Activated naive CD8-positive, alpha-beta T cell treated with anti-CD3 and anti-CD28 coated beads for 36 hours (primary cell): ENCODE measurements around the gene GYS1. TPM values are rescaled to one million over a fixed set of nuclear protein-coding genes. Genes with fewer than 3 reads are reported as not detected.
A peak's percentile ranks its signal among the peaks of the same experiment; 100 is the strongest.
"Not testable (repeated sequence)": the region's sequence is repeated elsewhere in the genome, so short reads cannot be mapped to it uniquely, and the experiment has no call there.

ENCODE experiments used
- DNase-seq: peaks from one replicate; pipeline ENCODE4 v3.0.0; 2021
- H3K27ac Mint-ChIP-seq: one replicate; pipeline ENCODE4 v1.8.0; 2022; ENCODE audit warnings: mild to moderate bottlenecking, moderate library complexity, mixed read lengths
- H3K27me3 Mint-ChIP-seq: one replicate; pipeline ENCODE4 v1.8.0; 2022; ENCODE audit warnings: mild to moderate bottlenecking, mixed read lengths
- H3K36me3 Mint-ChIP-seq: one replicate; pipeline ENCODE4 v1.8.0; 2021; ENCODE audit warnings: mild to moderate bottlenecking, mixed read lengths
- H3K4me1 Mint-ChIP-seq: one replicate; pipeline ENCODE4 v1.8.0; 2021; ENCODE audit warnings: mixed read lengths
- H3K4me3 Mint-ChIP-seq: one replicate; pipeline ENCODE4 v1.8.0; 2022; ENCODE audit warnings: mild to moderate bottlenecking, moderate library complexity, mixed read lengths
- H3K9me3 Mint-ChIP-seq: one replicate; pipeline ENCODE4 v1.8.0; 2022; ENCODE audit warnings: mixed read lengths
- total RNA-seq, 2 experiments: library from RNA; stranded (reverse); gene quantifications; one replicate each; pipeline ENCODE4 v1.2.3, GENCODE V29; 2021

The GYS1 gene
- total RNA-seq, result 10 to 100 TPM; 48.9 to 57.6 TPM

GRCh38 chr19:48993175-48994034 is at the start of gene GYS1, which contains the start of gene RUVBL2:
GYS1 (minus strand) TSS chr19:48993309; CDS start chr19:48993112, 197 bp downstream.
RUVBL2 (plus strand) TSS chr19:48993887; CDS start chr19:48993912, 25 bp downstream.
- H3K27ac Mint-ChIP-seq, result peak within 1 kb of the TSS; percentile 96

GRCh38 chr19:49042666-49043065 is 49.6 kb upstream of the GYS1 start:
- H3K27ac Mint-ChIP-seq, H3K4me1 Mint-ChIP-seq, H3K9me3 Mint-ChIP-seq, H3K36me3 Mint-ChIP-seq, H3K4me3 Mint-ChIP-seq, H3K27me3 Mint-ChIP-seq, DNase-seq: not testable (repeated sequence)

More at GRCh38 chr19:48993175-48994034, at the start of gene GYS1, which contains the start of gene RUVBL2:
- peaks cover 27% of the 10 kb centered on the region for H3K36me3 Mint-ChIP-seq
- peaks cover 22% of the 10 kb centered on the region for H3K4me1 Mint-ChIP-seq
- H3K9me3 Mint-ChIP-seq, result no peaks in the 10 kb centered on the region
- peak; percentile 100 for DNase-seq
- no peaks in the 10 kb centered on the region for H3K27me3 Mint-ChIP-seq
- H3K4me3 Mint-ChIP-seq, result peak within 1 kb of the TSS; percentile 100

DNA sequence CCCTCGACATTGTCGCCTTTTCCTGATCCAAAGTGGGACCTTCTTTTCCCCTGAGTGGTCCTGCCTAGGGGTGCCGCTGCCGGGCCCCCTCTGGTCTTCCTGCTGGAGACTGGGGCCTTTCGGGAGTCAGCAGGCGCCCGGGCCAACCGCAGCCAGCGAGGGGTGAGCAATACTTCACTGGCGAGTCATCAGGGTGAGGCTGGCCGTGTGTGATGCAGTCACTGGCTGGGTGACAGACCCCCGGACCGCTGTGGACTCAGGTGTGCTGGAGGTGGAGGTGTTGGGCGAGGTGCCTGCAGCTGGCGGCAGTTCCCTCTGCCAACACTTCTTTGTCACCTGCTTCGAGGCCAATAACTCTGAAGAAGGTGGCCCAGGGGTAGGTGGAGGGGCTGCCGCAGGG is 49.1 kb upstream of the GYS1 start:
- H3K4me1 Mint-ChIP-seq, result no peaks in the 10 kb centered on the region
- no peaks in the 10 kb centered on the region for H3K36me3 Mint-ChIP-seq
- no peak overlapping the region for H3K27ac Mint-ChIP-seq
- no peaks in the 10 kb centered on the region for H3K9me3 Mint-ChIP-seq
- no peak for DNase-seq
- H3K27me3 Mint-ChIP-seq, result no peaks in the 10 kb centered on the region
- H3K4me3 Mint-ChIP-seq, result no peak overlapping the region

DNA sequence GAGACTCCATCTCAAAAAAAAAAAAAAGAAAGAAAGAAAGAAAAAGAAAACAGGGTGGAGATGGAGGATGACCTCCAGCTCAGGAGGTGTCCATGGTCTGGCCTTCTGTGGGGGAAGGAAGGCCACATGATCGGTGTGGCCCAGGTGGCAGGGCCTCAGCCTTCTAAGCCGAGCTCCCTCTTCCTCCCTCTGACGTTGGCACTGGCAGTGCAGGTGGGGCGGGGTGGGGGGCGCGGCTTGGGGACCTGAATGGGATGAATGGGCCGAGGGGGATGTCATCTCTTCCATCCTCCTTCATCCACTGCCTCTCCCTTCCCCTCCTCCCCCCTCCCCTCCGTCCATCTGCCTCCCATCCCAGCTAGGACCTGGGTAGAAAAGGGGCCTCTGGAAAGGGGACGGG is 46.6 kb upstream of the GYS1 start:
- not testable (repeated sequence) for H3K36me3 Mint-ChIP-seq, H3K4me1 Mint-ChIP-seq, H3K27me3 Mint-ChIP-seq, DNase-seq, H3K27ac Mint-ChIP-seq, H3K9me3 Mint-ChIP-seq, H3K4me3 Mint-ChIP-seq

DNA sequence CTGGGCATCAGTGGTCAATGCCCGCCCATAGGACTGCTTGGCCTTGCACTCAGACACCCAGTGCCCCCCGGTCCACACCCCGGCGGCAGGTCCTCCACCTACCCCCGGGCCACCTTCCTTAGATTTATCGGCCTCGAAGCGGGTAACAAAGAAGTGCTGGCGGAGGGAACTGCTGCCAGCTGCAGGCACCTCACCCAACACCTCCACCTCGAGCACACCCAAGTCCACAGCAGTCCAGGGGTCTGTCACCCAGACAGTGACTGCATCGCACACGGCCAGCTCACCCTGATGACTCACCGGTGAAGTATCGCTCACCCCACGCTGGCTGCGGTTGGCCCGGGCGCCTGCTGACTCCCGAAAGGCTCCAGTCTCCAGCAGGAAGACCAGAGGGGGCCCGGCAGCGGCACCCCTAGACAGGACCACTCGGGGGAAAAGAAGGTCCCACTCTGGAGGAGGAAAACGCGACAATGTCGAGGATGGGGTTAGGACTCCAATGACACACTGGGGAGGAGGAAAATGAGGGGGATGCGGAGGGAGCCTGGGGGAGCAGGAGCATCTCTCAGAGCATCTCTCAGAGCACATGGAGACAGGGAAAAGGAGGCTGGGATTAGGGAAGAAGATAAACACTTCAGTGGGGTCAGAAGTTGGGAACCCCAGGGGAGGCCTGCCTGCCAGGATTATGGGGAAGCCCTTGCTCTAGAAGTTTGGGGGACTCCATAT is 45.6 kb upstream of the GYS1 start:
- not testable (repeated sequence) for H3K27ac Mint-ChIP-seq, H3K9me3 Mint-ChIP-seq, H3K4me1 Mint-ChIP-seq, H3K36me3 Mint-ChIP-seq, DNase-seq, H3K4me3 Mint-ChIP-seq, H3K27me3 Mint-ChIP-seq

DNA sequence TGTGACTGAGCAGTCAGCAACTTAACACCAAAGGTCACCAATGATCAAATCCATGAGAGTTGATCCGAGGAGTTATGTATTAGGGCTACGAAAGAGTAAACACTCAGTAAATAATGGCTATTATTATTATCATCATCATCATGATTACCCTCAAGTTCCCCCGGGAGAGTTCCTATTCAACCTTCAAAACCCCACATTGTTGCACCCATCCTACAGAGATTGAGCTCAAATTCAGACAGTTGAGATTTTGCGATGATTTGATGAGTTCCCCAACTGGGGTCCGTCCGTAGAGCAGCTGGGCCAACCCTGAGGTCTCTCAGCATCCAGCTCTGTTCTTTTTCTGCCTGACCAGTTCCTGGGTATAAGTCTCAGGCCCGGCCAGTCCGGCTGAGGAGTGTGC is 45.0 kb upstream of the GYS1 start:
- H3K27ac Mint-ChIP-seq, H3K4me1 Mint-ChIP-seq: not testable (repeated sequence)

DNA sequence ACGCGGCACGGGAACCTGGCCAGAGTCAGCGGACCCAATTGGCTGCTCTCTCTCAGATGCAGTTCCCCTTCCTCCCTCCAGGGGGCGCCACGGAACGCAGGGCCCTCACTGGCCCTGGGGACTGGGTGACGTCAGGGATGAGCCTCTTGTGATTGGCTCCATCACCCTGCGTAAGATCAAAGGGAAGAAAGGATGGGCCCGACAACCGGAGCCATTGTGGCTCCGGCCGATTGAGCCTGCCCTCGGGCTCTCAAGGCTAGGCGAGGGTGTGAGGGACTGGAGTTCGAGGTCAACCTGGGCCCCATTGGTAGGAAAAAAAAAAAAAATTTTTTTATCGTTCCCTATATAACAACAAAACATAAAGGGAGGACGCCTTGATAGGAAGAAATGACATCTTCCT is 43.7 kb upstream of the GYS1 start, which contains the start of gene CGB1:
Gene CGB1, minus strand, starts transcription at position 81 of the 400 bp plus-strand sequence. CDS start 184 bp downstream, outside the sequence.
- not testable (repeated sequence) for H3K4me1 Mint-ChIP-seq, H3K36me3 Mint-ChIP-seq, H3K27me3 Mint-ChIP-seq, H3K9me3 Mint-ChIP-seq, H3K27ac Mint-ChIP-seq, H3K4me3 Mint-ChIP-seq
- DNase-seq, result peak; percentile 71

More for the DNA sequence above, 45.0 kb upstream of the GYS1 start:
- DNase-seq, H3K27me3 Mint-ChIP-seq, H3K36me3 Mint-ChIP-seq, H3K9me3 Mint-ChIP-seq, H3K4me3 Mint-ChIP-seq: not testable (repeated sequence)

- DNase-seq, result peak; percentile 78
- not testable (repeated sequence) for H3K9me3 Mint-ChIP-seq, H3K4me1 Mint-ChIP-seq, H3K36me3 Mint-ChIP-seq
- peak within 1 kb of the TSS; percentile 19 for H3K4me3 Mint-ChIP-seq
- peaks cover 10% of the 10 kb centered on the region for H3K27me3 Mint-ChIP-seq
- peak within 1 kb of the TSS; percentile 68 for H3K27ac Mint-ChIP-seq
These were observed 38.7 kb upstream of the GYS1 start, which contains the start of gene CGB2 for GRCh38 chr19:49031642-49032301. CGB2 (plus strand) TSS chr19:49031890; CDS start chr19:49032096, 206 bp downstream.

DNA sequence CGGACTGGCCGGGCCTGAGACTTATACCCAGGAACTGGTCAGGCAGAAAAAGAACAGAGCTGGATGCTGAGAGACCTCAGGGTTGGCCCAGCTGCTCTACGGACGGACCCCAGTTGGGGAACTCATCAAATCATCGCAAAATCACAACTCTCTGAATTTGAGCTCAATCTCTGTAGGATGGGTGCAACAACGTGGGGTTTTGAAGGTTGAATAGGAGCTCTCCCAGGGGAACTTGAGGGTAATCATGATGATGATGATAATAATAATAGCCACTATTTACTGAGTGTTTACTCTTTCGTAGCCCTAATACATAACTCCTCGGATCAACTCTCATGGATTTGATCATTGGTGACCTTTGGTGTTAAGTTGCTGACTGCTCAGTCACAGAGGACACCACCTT is 37.2 kb upstream of the GYS1 start:
- not testable (repeated sequence) for H3K4me1 Mint-ChIP-seq, H3K27ac Mint-ChIP-seq, DNase-seq, H3K27me3 Mint-ChIP-seq, H3K9me3 Mint-ChIP-seq, H3K4me3 Mint-ChIP-seq, H3K36me3 Mint-ChIP-seq

DNA sequence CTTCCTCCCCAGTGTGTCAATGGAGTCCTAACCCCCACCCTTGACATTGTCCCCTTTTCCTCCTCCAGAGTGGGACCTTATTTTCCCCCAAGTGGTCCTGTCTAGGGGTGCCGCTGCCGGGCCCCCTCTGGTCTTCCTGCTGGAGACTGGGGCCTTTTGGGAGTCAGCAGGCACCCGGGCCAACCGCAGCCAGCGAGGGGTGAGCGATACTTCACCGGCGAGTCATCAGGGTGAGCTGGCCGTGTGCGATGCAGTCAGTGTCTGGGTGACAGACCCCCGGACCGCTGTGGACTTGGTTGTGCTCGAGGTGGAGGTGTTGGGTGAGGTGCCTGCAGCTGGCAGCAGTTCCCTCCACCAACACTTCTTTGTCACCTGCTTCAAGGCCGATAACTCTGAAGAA is 36.6 kb upstream of the GYS1 start:
- H3K36me3 Mint-ChIP-seq, DNase-seq, H3K4me3 Mint-ChIP-seq, H3K27ac Mint-ChIP-seq, H3K4me1 Mint-ChIP-seq, H3K27me3 Mint-ChIP-seq, H3K9me3 Mint-ChIP-seq: not testable (repeated sequence)

GRCh38 chr19:49028686-49029085 is 35.6 kb upstream of the GYS1 start:
- not testable (repeated sequence) for H3K36me3 Mint-ChIP-seq, H3K4me1 Mint-ChIP-seq, H3K27me3 Mint-ChIP-seq, DNase-seq, H3K4me3 Mint-ChIP-seq, H3K27ac Mint-ChIP-seq, H3K9me3 Mint-ChIP-seq

- H3K27ac Mint-ChIP-seq, result not testable (repeated sequence)
These were observed 32.5 kb upstream of the GYS1 start for GRCh38 chr19:49025599-49025998.

GRCh38 chr19:49025088-49025487 is 32.0 kb upstream of the GYS1 start:
- H3K27me3 Mint-ChIP-seq, H3K36me3 Mint-ChIP-seq, H3K27ac Mint-ChIP-seq, H3K4me3 Mint-ChIP-seq, H3K4me1 Mint-ChIP-seq, DNase-seq, H3K9me3 Mint-ChIP-seq: not testable (repeated sequence)

More at GRCh38 chr19:49025599-49025998, 32.5 kb upstream of the GYS1 start:
- not testable (repeated sequence) for DNase-seq, H3K36me3 Mint-ChIP-seq, H3K9me3 Mint-ChIP-seq, H3K4me3 Mint-ChIP-seq, H3K27me3 Mint-ChIP-seq, H3K4me1 Mint-ChIP-seq

- H3K4me1 Mint-ChIP-seq, H3K27ac Mint-ChIP-seq, H3K9me3 Mint-ChIP-seq, H3K36me3 Mint-ChIP-seq, DNase-seq, H3K4me3 Mint-ChIP-seq: not testable (repeated sequence)
- peaks cover 11% of the 10 kb centered on the region for H3K27me3 Mint-ChIP-seq
These were observed 31.1 kb upstream of the GYS1 start, which contains the start of gene CGB3 for GRCh38 chr19:49024233-49024632. CGB3 (minus strand) TSS chr19:49024333; CDS start chr19:49023971, 362 bp downstream.

GRCh38 chr19:49022116-49022515 is 29.0 kb upstream of the GYS1 start:
- Mint-ChIP-seq H3K27ac (no peak overlapping the region), H3K27me3 (peaks cover 19% of the 10 kb centered on the region), H3K36me3 (no peaks in the 10 kb centered on the region), H3K9me3 (no peaks in the 10 kb centered on the region), H3K4me1 (peaks cover 19% of the 10 kb centered on the region), H3K4me3 (no peak overlapping the region)
- DNase-seq, result no peak
